Stimulated activated CD4-positive, alpha-beta T cell treated with anti-CD3 and anti-CD28 coated beads, Interleukin-12 subunit alpha, Interleukin-12 subunit beta, amount 100 ng/mL, for 4 hours (primary cell): ENCODE results near the gene LRRC4C.

ENCODE experiments used
- DNase-seq: peaks from one replicate; pipeline ENCODE4 v3.0.0-alpha.2; 2020

The LRRC4C gene

GRCh38 chr11:41414771-41415440, 44.5 kb downstream of the LRRC4C start:
- DNase-seq: no peak

- DNase-seq: no peak
These were observed 45.6 kb downstream of the LRRC4C start for GRCh38 chr11:41413843-41414242.

DNA sequence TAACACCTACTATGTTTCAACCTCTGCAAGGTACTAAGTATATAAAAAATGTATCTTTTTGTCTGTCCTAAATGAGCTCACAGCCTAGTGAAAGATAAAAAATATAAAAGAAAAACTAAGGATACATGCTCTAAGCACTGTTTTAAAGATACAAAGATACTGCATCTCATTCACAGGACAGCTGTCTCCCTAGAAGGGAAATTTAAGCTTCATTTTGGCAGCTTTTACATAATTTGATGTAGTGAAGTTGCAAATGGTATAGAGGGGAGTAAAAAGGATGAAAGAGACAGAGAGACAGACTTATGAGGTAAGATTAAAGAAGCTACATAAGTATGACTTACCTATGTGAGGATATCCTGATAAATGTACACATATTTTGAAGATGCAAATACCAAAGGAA, 53.6 kb downstream of the LRRC4C start:
- DNase-seq: no peak

GRCh38 chr11:41404109-41404508, 55.3 kb downstream of the LRRC4C start:
- DNase-seq: no peak

DNA sequence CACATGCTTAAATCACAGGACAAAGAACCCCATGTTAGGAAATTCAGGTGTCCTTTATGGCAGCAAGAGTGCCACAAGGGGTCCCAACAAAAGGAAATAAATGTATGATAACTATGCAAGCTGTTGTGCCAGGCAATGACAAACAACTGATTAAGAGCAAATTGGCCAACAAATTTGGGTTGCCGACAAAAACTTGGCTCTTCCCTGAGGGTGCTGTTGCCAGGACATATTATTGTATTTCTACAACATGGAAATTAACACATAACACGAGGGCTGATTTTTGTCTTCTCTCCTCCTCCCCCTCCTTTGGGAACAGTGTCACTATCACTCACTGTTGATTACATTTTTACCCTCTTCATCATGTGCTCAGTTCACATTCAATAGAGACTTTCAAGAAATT, 56.0 kb downstream of the LRRC4C start:
- no peak for DNase-seq

DNA sequence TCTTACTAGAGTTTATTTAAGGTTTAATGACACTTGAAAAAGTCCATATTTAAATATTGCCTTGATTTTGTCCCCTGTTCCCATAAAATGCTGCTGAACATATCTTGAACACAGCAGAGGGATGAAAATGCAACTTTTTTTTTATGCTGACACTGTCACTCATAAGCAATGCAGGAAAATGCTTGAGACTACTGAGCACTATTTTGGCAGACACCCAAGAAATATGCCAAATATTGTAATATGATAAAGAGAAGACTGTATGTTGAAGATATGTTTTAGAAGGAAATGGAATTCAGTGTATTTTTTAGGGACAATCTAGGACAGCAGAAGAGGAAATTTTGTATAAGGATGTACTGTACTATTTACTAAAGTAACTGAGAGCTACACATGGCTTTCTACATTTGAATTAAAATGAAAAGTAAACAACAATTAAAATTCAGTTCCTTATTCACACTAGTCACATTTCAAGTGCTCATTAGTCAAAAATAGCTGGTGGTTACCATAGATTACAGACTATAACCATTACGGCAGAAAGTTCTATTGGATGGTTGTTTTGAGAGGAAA, 58.6 kb downstream of the LRRC4C start:
- DNase-seq: no peak

GRCh38 chr11:41400124-41400523, 59.3 kb downstream of the LRRC4C start:
- no peak for DNase-seq

DNA sequence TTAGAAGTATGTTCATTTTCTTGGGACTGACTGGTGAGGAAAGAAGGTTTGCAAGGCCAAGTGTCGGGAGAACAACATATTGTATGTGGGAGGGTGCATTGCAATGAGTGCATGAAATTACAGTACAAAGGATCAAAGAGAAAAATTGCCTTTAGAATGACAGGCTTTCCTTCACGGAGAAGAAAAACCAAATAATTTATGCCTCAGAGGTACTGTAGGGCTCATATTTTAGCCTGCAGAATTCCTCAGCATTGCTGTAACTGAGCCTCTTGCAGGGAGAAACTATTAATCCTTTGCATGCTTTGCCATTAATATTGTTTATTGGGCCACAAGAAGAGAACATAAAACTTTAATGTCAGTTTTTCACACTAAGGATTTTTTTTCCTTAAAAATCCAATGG, 60.1 kb downstream of the LRRC4C start:
- DNase-seq: no peak

GRCh38 chr11:41398175-41398574, 61.3 kb downstream of the LRRC4C start:
- no peak for DNase-seq

GRCh38 chr11:41394521-41395195, 64.8 kb downstream of the LRRC4C start:
- no peak for DNase-seq

DNA sequence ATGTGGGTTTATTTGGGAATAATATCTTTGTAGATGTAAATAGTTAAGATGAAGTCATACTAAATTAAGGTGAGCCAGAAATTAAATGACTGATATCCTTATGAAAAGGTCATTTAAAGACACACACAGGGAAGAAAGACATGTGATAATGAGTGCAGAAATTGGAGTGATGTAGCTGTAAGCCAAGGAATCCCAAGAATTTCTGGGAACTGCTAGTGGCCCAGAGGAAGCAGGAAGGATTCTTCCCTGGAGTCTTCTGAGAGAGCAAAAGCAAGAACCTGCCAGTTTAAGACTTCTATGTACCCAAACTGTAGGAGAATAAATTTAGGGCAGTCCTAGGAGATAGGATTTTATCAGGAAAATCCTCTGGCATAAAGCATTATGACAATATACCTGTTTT, 66.9 kb downstream of the LRRC4C start:
- no peak for DNase-seq

GRCh38 chr11:41389623-41390130, 69.8 kb downstream of the LRRC4C start:
- DNase-seq: no peak

DNA sequence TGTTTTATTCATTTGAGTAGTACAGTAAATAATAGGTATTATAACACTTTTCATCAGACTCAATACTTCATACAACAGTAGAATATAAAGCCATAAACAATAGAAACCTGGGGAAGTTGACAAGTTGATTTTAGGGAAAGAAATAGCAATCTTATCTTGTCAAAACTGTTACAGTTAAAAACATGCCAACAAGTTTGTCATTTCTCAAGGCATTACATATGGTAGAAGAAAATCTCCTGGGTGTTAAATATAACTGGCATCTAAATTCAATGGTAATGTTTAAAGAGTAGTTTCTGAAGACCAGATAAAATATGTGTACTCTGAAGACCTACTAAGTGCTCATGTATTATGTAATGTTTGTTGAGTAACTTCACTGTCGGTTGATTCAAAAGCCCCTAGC, 75.1 kb downstream of the LRRC4C start:
- no peak for DNase-seq

DNA sequence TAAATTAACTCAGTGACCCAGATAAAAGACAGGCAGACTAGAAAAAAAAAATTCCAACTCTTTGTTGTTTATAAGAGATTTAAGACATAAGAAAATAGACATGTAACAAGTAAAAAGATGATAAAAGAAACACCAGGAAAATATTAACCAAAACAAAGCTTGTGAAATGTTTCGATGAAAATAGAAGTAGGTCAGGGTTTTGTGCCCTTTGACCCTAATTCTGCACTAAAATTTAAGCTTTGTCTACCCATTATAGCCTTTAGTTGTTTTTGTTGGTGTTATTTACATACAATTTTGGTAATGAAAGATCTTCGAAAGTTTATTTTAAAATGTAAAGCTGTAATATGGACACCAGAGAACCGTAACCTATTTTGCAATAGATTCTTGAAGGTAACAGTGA, 75.7 kb downstream of the LRRC4C start:
- no peak for DNase-seq

GRCh38 chr11:41382927-41383326, 76.5 kb downstream of the LRRC4C start:
- DNase-seq: no peak

- no peak for DNase-seq
These were observed 80.4 kb downstream of the LRRC4C start for GRCh38 chr11:41379084-41379483.

DNA sequence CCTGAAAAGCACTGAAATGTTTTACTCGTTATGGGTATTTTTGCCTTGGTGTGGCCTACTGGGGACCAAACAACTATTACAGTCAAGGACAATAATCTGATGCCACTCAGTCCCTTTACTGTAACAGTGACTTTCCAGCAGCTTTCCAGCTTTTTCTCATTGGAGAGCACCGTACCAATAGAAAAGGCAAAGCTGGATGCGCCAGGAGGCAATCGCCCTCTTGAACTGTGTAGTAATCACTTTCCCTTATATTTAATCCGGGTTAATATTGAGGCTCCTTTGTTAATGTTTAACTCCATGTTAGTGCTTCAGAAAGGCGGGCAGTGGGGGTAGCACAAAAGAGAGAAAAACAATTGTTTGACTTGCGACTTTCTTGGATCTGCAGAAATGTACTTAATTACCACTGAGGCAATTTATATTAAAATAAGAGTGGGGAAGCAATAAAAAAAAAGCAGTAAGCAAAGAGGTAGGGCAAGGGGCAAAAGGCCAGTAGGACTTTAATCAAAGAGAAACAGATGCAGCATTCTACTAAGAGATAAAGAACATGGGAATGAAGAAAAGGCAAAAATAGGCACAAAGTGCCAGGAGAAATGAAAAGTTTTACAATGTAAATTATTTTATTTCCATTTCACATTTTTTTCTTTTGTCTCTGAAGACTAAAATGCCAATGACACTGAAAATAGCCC, 81.6 kb downstream of the LRRC4C start:
- DNase-seq: no peak

GRCh38 chr11:41351825-41352224, 107.6 kb downstream of the LRRC4C start:
- no peak for DNase-seq

DNA sequence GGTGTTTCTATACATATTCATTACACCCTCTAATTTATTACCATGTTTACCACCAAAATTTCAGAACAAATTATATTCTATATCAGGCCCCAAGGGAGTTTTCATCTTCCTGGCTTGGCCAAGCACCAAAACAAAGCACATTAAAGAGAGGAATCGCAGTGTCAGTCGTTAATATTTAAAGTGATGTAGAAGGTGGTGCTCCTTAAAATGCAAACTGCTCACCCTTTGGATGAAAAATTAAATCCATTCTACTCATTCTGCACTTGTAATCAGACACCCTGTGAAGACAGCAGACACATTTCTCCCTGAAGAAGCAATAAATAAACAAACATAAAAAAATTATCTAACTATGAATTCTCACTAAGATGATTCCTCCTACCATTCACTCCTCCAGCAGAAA, 113.4 kb downstream of the LRRC4C start:
- no peak for DNase-seq

GRCh38 chr11:41334007-41334933, 125.2 kb downstream of the LRRC4C start:
- no peak for DNase-seq

- no peak for DNase-seq
These were observed 126.1 kb downstream of the LRRC4C start for GRCh38 chr11:41333357-41333756.

GRCh38 chr11:41328324-41328723, 131.1 kb downstream of the LRRC4C start:
- DNase-seq: no peak

DNA sequence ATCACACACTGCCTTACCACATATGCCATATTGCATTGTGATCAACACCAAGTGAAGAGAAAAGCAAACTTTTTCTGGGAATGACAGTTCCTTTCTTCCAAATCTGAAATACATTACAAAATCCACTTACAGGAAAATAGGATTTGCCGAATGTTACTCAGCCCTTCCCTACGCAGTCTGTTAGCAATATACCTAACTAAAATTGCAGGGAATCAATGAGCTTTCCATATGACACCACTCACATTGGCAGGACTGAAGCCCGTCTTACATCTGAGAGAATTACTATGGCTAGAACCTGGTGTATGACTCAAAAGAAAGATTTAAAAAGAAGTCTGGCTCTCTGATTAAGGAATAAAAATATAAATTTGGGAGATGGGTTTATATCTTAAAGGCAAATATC, 136.0 kb downstream of the LRRC4C start:
- DNase-seq: no peak
